GM12891 (cell line): ENCODE results near the gene CFL1.

ENCODE experiments used
- POLR2A ChIP-seq: IDR thresholded peaks from 2 replicates; pipeline ENCODE4 v1.6.1; 2011; ENCODE audit warnings: low read depth, low read length, control low read depth
- POLR2AphosphoS5 ChIP-seq: IDR thresholded peaks from 2 replicates; pipeline ENCODE4 v1.6.1; 2011; ENCODE audit warnings: low read depth, low read length, control low read depth

GRCh38 chr11:65857853-65858680 is at the start of gene CFL1:
- TF ChIP-seq POLR2AphosphoS5 (peak; percentile 99), POLR2A (peak; percentile 98)
